ENCODE results near the gene SRSF6.

- TF ChIP-seq CTCF (IDR thresholded peaks at IDR 0.05) (no peak), POLR2A (IDR thresholded peaks at IDR 0.05) (no peak)
Observed at GRCh38 chr20:43464219-43464790, 6.6 kb downstream of the SRSF6 start.
